Natural killer cell (primary cell): ENCODE data around the gene ZNF827. TPM values are rescaled to one million over a fixed set of nuclear protein-coding genes. Genes with fewer than 3 reads are reported as not detected.

ENCODE experiments used
- ATAC-seq, 3 donors: fragments of 150-1000 bp in 2 of 3; fragments of 200-7000 bp in 1 of 3; cut with Tn5 transposase; 1 replicate in 1 of 3; 2 replicates in 2 of 3; pipeline ENCODE4 v1.10.0; 2021; ENCODE audit warnings: mild to moderate bottlenecking in 2 of 3, moderate library complexity in 2 of 3
- DNase-seq, 2 donors: peaks; one replicate each; pipeline versions ENCODE4 v3.0.0 to v3.0.0-alpha.2; 2013 to 2021; ENCODE audit warnings: mixed read lengths in 1 of 2
- H3K27ac ChIP-seq: one replicate; pipeline ENCODE4 v1.5.1; 2013; ENCODE audit warnings: mild to moderate bottlenecking, low read length
- H3K27me3 ChIP-seq: one replicate; pipeline ENCODE4 v1.6.1; 2013; ENCODE audit warnings: low read length; ENCODE audit not compliant: control insufficient read depth, insufficient read depth
- H3K36me3 ChIP-seq: one replicate; pipeline ENCODE4 v1.6.1; 2013; ENCODE audit warnings: low read length; ENCODE audit not compliant: control insufficient read depth, insufficient read depth
- H3K4me1 ChIP-seq: one replicate; pipeline ENCODE4 v1.6.1; 2013; ENCODE audit warnings: low read length; ENCODE audit not compliant: control insufficient read depth, insufficient read depth
- H3K4me3 ChIP-seq: one replicate; pipeline ENCODE4 v1.5.1; 2013; ENCODE audit warnings: low read length
- H3K9me3 ChIP-seq: one replicate; pipeline ENCODE4 v1.6.1; 2013; ENCODE audit warnings: low read length; ENCODE audit not compliant: control insufficient read depth, insufficient read depth
- H3K27ac Mint-ChIP-seq, 2 donors: one replicate each; pipeline ENCODE4 v1.8.0; 2022; ENCODE audit warnings: mild to moderate bottlenecking in 2 of 2, mixed read lengths in 2 of 2, moderate library complexity in 1 of 2
- H3K27me3 Mint-ChIP-seq, 2 donors: one replicate each; pipeline ENCODE4 v1.8.0; 2022; ENCODE audit warnings: low read depth in 2 of 2, mixed read lengths in 2 of 2
- H3K36me3 Mint-ChIP-seq: one replicate; pipeline ENCODE4 v1.8.0; 2022; ENCODE audit warnings: mixed read lengths
- H3K4me1 Mint-ChIP-seq, 2 donors: one replicate each; pipeline ENCODE4 v1.8.0; 2022; ENCODE audit warnings: mixed read lengths in 2 of 2
- H3K4me3 Mint-ChIP-seq: one replicate; pipeline ENCODE4 v1.8.0; 2022; ENCODE audit warnings: mild to moderate bottlenecking, moderate library complexity, mixed read lengths
- H3K9me3 Mint-ChIP-seq, 2 donors: one replicate each; pipeline ENCODE4 v1.8.0; 2022; ENCODE audit warnings: mixed read lengths in 2 of 2
- WGBS: methylation state at CpG from one replicate; pipeline ENCODE4 v1.1.7; 2013; ENCODE audit warnings: missing lambda C conversion rate; ENCODE audit not compliant: insufficient coverage; 5-methylcytosine and 5-hydroxymethylcytosine counted together
- intact Hi-C: fragments of 100-400 bp; cut with micrococcal nuclease; formaldehyde crosslinking; loops from one replicate; pipeline ENCODE4 v1.14.2; 2022
- total RNA-seq, 4 donors: library from RNA; stranded (reverse); fragments of 120-200 nt in 1 of 4; gene quantifications; one replicate each; pipeline versions ENCODE4 v1.2.3 to v1.2.4, GENCODE V29; 2013 to 2022
- TF ChIP-seq, protein P1 (sequence below): fragments of 200-600 bp; IDR thresholded peaks from one replicate; pipeline ENCODE4 v1.8.0; 2022; ENCODE audit warnings: antibody characterized with exemption

ZNF827 gene
- total RNA-seq, 3 donors from 2014 or later (not counting 1 experiment from before 2014, with no cell fraction given): 25.8 to 35.5 (median 32.9) TPM

DNA sequence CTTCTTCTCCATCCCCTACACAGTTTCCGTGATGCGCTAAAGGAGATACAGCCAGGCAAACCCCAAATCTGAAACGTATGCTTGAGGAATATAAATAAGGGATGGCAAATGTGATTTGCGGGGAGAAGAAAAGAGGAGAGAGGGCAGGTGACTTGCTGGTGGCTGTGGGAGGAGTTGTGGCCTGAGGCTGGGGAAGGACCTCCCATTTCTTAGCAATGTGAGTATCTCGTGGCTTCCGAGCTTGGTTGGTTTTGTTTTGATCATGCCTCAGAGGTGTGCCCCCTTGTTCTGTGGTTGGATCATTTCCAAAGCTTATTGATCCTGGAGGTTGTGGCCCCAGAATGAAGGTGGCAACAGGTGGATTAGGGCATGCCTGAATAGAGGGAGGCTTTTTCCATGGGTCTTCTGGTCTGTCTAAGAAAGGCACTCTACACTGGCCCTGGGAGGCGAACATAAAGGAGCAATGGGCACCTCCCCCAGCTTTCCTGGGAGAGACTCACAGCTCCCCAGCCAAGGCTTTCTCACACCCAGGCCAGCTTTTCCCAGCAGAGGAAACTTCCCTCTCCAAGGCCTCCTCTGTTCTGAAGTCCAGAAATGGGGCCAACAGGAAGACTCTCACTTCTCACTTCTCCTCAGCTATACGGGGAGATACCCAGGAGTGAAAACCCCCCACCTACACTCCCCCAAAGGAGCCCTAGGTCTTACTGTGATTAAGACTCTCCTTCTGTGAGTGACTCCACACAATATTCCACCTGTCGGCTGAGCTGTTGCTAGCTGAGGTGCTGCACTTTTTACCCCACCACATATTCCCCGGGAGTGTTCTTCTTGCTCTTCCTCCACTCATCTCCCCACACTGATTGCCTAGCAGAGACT is 218.6 kb downstream of the ZNF827 start:
- H3K27me3 Mint-ChIP-seq: peaks cover 8 to 15% of the 10 kb centered on the region in 2 donors
- H3K27ac Mint-ChIP-seq: no peak overlapping the region
- TF ChIP-seq, protein P1, sequence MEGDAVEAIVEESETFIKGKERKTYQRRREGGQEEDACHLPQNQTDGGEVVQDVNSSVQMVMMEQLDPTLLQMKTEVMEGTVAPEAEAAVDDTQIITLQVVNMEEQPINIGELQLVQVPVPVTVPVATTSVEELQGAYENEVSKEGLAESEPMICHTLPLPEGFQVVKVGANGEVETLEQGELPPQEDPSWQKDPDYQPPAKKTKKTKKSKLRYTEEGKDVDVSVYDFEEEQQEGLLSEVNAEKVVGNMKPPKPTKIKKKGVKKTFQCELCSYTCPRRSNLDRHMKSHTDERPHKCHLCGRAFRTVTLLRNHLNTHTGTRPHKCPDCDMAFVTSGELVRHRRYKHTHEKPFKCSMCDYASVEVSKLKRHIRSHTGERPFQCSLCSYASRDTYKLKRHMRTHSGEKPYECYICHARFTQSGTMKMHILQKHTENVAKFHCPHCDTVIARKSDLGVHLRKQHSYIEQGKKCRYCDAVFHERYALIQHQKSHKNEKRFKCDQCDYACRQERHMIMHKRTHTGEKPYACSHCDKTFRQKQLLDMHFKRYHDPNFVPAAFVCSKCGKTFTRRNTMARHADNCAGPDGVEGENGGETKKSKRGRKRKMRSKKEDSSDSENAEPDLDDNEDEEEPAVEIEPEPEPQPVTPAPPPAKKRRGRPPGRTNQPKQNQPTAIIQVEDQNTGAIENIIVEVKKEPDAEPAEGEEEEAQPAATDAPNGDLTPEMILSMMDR: no peak
- H3K4me3 Mint-ChIP-seq: no peak overlapping the region
- H3K4me1 ChIP-seq: no peaks in the 10 kb centered on the region
- H3K27ac ChIP-seq: no peak overlapping the region
- H3K27me3 ChIP-seq: peaks cover 4% of the 10 kb centered on the region
- peaks cover 7 to 13% of the 10 kb centered on the region in 2 donors for H3K4me1 Mint-ChIP-seq
- DNase-seq: peak in 1 of 2 donors; percentile 14
- H3K4me3 ChIP-seq: no peak overlapping the region
- intact Hi-C loops: no loop called here
- H3K9me3 ChIP-seq: no peaks in the 10 kb centered on the region
- no peaks in the 10 kb centered on the region for H3K36me3 ChIP-seq
- peak in 1 of 3 donors; percentile 48 for ATAC-seq
- no peaks in the 10 kb centered on the region for H3K36me3 Mint-ChIP-seq
- WGBS: 59% methylated on average over 10 of the region's 10 CpGs
- no peaks in the 10 kb centered on the region for H3K9me3 Mint-ChIP-seq

DNA sequence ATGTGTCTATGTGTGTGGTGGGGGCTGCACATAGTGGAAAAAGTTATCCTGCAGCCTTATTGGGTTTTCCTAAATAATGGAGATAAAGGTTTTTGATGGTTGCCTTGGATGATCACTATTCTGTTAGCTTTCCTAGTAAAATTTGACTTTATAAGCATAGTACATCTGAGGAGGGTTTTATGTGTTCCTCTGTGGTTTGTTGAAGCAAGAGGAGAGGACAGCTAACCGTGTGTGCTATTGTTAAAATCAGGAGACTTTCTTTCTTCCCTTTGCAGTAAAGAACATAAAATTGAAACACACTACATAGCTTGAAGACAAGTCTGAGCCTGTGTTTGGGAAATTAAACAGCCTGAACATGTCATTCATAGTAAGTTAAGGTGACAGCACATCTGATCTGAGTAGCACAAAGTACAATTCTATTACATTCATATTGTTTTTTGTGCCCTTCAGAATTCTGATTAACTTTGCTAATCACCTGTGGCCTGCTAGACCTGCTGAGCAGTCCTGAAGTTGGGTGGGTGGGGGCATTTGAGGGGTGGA is 221.9 kb downstream of the ZNF827 start:
- WGBS: no CpG with 5 or more reads among the region's 1 CpG
- Mint-ChIP-seq H3K27me3 (peaks cover 11 to 22% of the 10 kb centered on the region in 2 donors), H3K27ac (no peak overlapping the region), H3K36me3 (peaks cover under 1% of the 10 kb centered on the region), H3K4me1 (peaks cover 7 to 13% of the 10 kb centered on the region in 2 donors), H3K9me3 (peaks cover 0 to 2% of the 10 kb centered on the region in 2 donors), H3K4me3 (no peak overlapping the region)
- no peak overlapping the region for H3K4me3 ChIP-seq
- TF ChIP-seq, protein P1: no peak
- no peaks in the 10 kb centered on the region for H3K9me3 ChIP-seq
- DNase-seq (no peak), ATAC-seq (no peak)
- H3K27ac ChIP-seq: no peak overlapping the region
- H3K4me1 ChIP-seq: no peaks in the 10 kb centered on the region
- peaks cover 4% of the 10 kb centered on the region for H3K27me3 ChIP-seq
- no peaks in the 10 kb centered on the region for H3K36me3 ChIP-seq
- intact Hi-C loops: no loop called here

DNA sequence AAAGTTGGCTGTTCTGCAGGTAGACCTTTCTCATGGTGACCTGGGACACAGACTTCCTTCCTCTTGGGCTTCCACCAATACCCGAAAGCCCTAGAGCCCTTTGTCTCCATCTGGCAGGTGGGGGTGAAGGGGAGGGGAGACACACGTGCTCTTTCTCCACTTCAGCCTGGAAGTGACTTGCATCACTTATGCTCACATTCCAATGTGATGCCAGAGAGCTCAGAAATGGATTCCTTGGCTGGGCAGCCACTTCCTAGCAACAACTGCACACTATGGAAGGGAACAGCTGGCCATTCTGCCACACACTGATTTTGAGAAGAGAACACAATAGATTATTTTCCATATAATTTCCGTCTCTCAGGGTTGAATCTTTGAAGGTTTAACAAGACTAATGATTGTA is 222.4 kb downstream of the ZNF827 start:
- Mint-ChIP-seq H3K27ac (no peak overlapping the region), H3K36me3 (peaks cover 6% of the 10 kb centered on the region), H3K27me3 (peaks cover 14 to 22% of the 10 kb centered on the region in 2 donors), H3K4me3 (no peak overlapping the region), H3K9me3 (peaks cover 5% of the 10 kb centered on the region in 2 donors), H3K4me1 (peaks cover 7 to 13% of the 10 kb centered on the region in 2 donors)
- H3K9me3 ChIP-seq: peaks cover under 1% of the 10 kb centered on the region
- intact Hi-C loops: no loop called here
- no peak for ATAC-seq
- H3K36me3 ChIP-seq: no peaks in the 10 kb centered on the region
- no peak overlapping the region for H3K27ac ChIP-seq
- no peak for DNase-seq
- H3K4me1 ChIP-seq: no peaks in the 10 kb centered on the region
- 83% methylated on average over 2 of the region's 3 CpGs for WGBS
- H3K4me3 ChIP-seq: no peak overlapping the region
- TF ChIP-seq, protein P1: no peak
- H3K27me3 ChIP-seq: peaks cover under 1% of the 10 kb centered on the region
